ENCODE measurements around the gene C5orf52. TPM values are rescaled to one million over a fixed set of nuclear protein-coding genes. Genes with fewer than 3 reads are reported as not detected.

The C5orf52 gene
- total and polyA plus RNA-seq, 2 donors (not counting 3 experiments of a cell fraction or from before 2014, with no cell fraction given): not detected

- Histone ChIP-seq H3K9ac (replicated peaks; ENCODE audit: extremely low read depth, insufficient read depth, low read length) (no peak overlapping the region), H3K27me3 (ENCODE audit: control insufficient read depth in 2 of 2, insufficient read depth in 2 of 2, low read length in 2 of 2) (no peaks in the 10 kb centered on the region), H3K79me2 (ENCODE audit: control insufficient read depth, insufficient read depth, low read length) (no peaks in the 10 kb centered on the region), H3K27ac (ENCODE audit: insufficient read depth, low read depth, low read length) (no peak overlapping the region), H4K20me1 (replicated peaks; ENCODE audit: control insufficient read depth, extremely low read depth, insufficient read depth, low read length) (no peaks in the 10 kb centered on the region), H2AFZ (ENCODE audit: low read depth, low read length) (no peak overlapping the region), H3K9me3 (replicated peaks; ENCODE audit: control insufficient read depth, insufficient read depth, low read length) (no peaks in the 10 kb centered on the region), H3K4me1 (ENCODE audit: control insufficient read depth, extremely low read depth, insufficient read depth, low read length) (no peaks in the 10 kb centered on the region), H3K36me3 (ENCODE audit: control insufficient read depth in 2 of 2, extremely low read depth in 1 of 2, insufficient read depth in 2 of 2, low read length in 2 of 2) (no peaks in the 10 kb centered on the region), H3K9me1 (replicated peaks; ENCODE audit: control insufficient read depth, extremely low read depth, insufficient read depth, low read length) (no peaks in the 10 kb centered on the region), H3K4me3 (replicated peaks in 1 of 3; ENCODE audit: insufficient read depth in 1 of 3, low read depth in 1 of 3, low read length in 3 of 3) (no peak overlapping the region), H3K4me2 (ENCODE audit: insufficient read depth, low read length) (no peak overlapping the region)
- intact Hi-C loops (cut with micrococcal nuclease): no loop called here
- dilution Hi-C loops (cut with MboI; ENCODE audit: extremely low pct_ligation_motif_present, low sequenced_read_pairs): no loop called here
- DNase-seq (ENCODE audit: low read depth, low spot score) (no peak), FAIRE-seq (no peak)
- ChIA-PET CTCF (interaction anchor here (1.0 kb wide), 1 partner anchor 237 kb away, joined by 3 read pairs; no protein-coding TSS in a partner anchor), POLR2A (no interaction called here)
- BruUV-seq (replicated peaks): no TSS peak
- no peak for TF ChIP-seq EZH2 (IDR thresholded peaks at IDR 0.05; ENCODE audit: borderline replicate concordance, low read depth, low read length, severe bottlenecking)
- TF ChIP-seq JUN (IDR thresholded peaks at IDR 0.05; ENCODE audit: borderline replicate concordance, insufficient read depth, insufficient read length, low read depth): no peak
- TF ChIP-seq GATA2 (IDR thresholded peaks at IDR 0.05; ENCODE audit: insufficient read depth, insufficient read length, low read depth, low read length): no peak
- TF ChIP-seq MYC (IDR thresholded peaks at IDR 0.05; ENCODE audit: low read depth, low read length): no peak
- no peak for TF ChIP-seq CTCF (IDR thresholded peaks at IDR 0.05; ENCODE audit: extremely low read depth in 1 of 2, insufficient read depth in 1 of 2, low read depth in 1 of 2, low read length in 2 of 2)
- no peak for TF ChIP-seq POLR2AphosphoS5 (IDR thresholded peaks at IDR 0.05; ENCODE audit: insufficient read depth, low read depth, low read length)
Observed at GRCh38 chr5:157710431-157710830, 39.1 kb downstream of the C5orf52 start.
